HG03520 (cell line): ENCODE measurements around the gene SLC2A9.

Experiments used
- ATAC-seq: cut with Tn5 transposase; IDR thresholded peaks from one replicate; pipeline ENCODE4 v1.9.1; 2021; ENCODE audit warnings: mild to moderate bottlenecking, moderate library complexity; ENCODE audit not compliant: unreplicated experiment

Gene SLC2A9

GRCh38 chr4:10020871-10021652 lies at the start of gene SLC2A9:
Gene SLC2A9 (minus strand): TSS chr4:10021497. CDS start chr4:10021429, 68 bp downstream.
- ATAC-seq, result no peak

DNA sequence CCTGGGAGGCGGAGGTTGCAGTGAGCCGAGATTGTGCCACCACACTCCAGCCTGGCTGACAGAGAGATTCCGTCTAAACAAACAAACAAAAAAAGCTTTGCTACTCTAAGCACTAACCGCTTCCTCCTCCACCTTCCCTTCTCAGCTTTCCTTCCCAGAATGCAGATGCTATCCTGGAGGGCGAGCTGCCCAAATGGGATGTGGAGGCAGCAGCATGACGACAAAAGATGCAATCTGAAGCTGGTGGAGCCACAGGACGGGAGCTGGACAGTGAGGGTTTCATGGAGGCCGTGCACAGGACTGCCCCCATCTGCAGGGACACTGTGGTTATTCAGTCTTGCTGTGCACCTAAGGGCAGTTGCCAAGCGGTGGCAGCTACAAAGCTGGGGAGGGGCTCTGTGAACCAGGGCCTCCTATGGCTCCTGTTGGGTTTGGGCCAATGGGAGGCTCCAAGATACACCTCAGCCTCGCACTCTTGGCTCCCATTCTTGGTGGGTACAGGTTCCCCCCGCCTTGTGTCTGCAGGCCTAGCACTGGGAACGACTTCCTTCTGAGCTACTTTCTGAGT lies 47.9 kb upstream of the SLC2A9 start:
- ATAC-seq, result no peak

DNA sequence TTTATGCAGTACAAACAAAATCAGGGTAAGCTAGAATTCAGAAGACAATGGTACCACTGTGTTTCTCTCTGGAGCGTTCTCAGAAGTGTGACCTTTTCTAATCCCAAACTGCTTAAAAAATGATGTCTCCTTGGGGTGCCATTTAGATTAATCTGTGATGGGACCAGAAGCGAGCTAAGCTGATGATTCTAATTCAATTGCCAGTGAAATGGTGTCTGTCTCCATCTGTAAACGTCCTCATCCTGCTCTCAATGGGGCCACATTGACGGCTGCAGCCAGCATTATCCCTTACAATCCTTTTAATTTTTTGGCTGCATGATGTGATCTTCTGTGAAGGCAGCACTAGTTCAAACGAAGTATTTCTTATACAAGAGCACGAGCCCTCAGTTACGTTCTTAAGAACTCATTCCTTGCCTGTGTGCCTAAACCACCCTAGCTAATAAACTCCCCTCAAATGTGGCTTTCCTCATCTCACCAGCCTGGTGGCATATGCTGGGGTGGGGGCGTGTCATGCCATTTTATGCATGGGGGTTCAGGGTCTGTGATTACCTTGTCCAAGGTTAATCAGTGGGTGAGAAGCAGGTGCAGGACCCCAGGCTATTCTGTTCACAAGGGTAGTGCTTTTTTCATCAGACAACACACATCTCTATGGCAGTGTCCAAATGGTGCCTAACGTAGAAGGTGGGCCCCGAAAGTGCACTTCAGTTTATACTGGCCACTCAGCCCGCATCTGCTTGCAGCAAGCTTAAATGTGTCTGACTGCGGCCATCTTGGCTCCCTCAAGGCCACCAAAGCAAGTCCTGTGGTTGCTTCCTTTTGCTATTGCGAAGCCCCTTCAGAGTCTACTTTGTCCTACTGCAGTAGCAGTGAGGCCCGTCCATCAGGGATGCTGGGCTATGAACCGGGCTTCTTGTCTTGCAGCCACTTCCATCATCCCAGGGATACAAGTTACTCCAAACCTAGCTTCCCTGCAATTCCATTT lies 45.7 kb upstream of the SLC2A9 start:
- ATAC-seq, result no peak

- ATAC-seq, result no peak
Measured at GRCh38 chr4:10066206-10066605, 44.9 kb upstream of the SLC2A9 start.

GRCh38 chr4:10063544-10064300 lies 42.4 kb upstream of the SLC2A9 start:
- no peak for ATAC-seq

- no peak for ATAC-seq
Measured at GRCh38 chr4:10061650-10062415, 40.5 kb upstream of the SLC2A9 start.

- ATAC-seq, result no peak
Measured at GRCh38 chr4:10058371-10058770, 37.1 kb upstream of the SLC2A9 start.

DNA sequence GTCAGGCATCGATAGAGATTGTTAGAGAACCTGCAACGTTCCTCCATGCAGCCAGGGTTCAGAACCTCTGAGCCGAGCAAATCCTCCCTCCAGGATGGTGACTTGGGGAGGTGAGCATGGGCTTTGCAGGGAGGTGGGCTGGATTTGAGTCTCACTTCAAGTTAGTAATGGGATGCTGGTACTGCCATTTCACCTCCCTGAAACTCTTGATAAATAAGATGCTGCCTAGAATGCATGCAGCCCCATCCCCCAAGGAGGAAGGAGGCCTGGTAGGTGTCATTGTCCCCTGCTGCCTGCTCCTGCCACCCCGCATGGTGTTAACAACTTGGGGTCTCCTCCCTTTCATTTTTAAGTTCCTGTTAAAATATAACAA lies 35.7 kb upstream of the SLC2A9 start:
- no peak for ATAC-seq

- ATAC-seq, result no peak
Measured at GRCh38 chr4:10056334-10057022, 35.2 kb upstream of the SLC2A9 start.

GRCh38 chr4:10055871-10056270 lies 34.6 kb upstream of the SLC2A9 start:
- ATAC-seq, result no peak

GRCh38 chr4:10054571-10055041 lies 33.3 kb upstream of the SLC2A9 start:
- no peak for ATAC-seq

DNA sequence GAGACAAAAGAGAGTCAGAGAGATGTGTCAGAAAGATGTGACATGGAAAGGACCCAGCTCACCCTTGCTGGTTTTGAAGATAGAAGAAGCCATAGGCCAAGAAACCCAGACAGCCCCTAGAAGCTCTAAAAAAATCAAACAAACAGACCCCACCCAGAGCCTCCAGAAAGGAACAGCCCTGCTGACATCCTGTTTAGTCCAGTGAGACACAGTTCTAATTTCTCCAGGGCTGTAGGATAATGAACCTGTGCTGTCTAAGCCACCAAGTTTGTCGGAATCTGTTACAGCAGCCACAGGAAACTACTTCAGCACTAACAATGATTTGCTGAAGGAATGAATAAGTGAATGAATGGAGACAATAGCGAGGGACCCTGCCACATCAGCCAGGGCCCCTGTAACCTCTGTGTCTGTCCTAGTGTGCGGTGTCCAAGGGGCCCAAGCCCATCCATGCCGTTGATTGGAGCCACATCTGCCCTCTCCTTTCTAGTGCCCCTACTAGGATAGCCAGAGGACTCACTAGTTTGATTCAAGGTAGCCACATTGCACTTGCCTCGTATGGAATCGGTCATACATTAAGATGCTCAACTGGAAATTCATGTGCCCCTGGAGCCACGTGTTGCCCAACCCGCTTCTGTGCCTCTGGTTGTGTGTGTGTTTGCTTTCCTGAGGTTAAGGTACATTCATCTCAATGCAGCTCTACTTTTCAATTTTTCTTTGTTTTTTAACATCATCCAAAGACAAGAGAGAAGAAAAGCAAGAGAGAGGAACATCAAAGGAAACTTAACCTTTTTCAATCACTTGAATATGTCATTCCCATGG lies 32.5 kb upstream of the SLC2A9 start:
- ATAC-seq, result no peak

GRCh38 chr4:10051517-10052135 lies 30.3 kb upstream of the SLC2A9 start:
- no peak for ATAC-seq

GRCh38 chr4:10050721-10051120 lies 29.4 kb upstream of the SLC2A9 start:
- no peak for ATAC-seq

GRCh38 chr4:10050261-10050661 lies 29.0 kb upstream of the SLC2A9 start:
- ATAC-seq, result no peak

GRCh38 chr4:10048941-10049697 lies 27.8 kb upstream of the SLC2A9 start:
- no peak for ATAC-seq

DNA sequence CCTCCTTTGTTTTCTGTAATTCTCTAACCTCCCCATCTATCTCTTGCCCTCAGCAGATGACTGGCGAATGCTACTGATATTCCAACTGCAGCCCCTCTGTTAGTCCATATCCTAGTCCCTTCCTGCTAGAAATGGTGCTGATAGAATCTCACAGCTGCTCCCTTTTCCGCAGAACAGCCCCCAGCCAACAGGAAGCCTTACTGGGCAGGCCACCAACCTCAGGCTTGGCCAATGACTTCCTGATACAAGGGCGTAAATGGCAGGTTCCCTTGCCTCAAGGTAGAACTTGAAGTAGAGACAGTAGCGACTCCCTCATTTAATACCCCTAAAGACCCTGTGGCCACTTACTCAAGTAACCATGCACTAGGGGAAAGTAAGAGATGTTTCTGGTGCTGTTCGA lies 26.7 kb upstream of the SLC2A9 start:
- ATAC-seq, result no peak
